Activated CD8-positive, alpha-beta memory T cell treated with anti-CD3 and anti-CD28 coated beads for 4 hours (primary cell): Measurements from ENCODE around the gene OTUD6A.

Experiments
- DNase-seq, 2 donors: peaks; one replicate each; pipeline ENCODE4 v3.0.0-alpha.2; 2020; ENCODE audit warnings: low read depth in 2 of 2

OTUD6A gene

GRCh38 chrX:70062076-70062475 is at the start of gene OTUD6A:
Gene OTUD6A, plus strand, starts transcription at chrX:70062457. Its CDS starts 68 bp downstream, at chrX:70062525.
- no peak for DNase-seq

DNA sequence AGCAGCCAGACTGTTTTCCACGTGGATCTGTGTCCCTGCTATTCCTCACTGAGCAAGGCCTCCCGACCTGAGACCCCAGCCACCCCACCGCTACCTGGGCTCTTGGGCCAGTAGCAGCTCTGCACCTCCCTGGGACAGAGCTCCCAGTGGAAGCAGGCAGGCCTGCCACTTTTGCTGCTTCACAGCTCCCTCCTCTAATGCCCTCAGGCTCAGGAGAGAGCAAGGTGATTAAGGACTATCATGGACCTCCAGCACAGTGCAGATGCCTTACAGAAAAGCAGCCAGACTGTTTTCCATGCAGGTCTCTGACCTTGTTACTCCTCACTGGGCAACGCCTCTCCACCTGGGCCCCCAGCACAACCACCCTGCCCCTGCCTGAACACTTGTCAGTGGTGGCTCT is 49.5 kb upstream of the OTUD6A start:
- no peak for DNase-seq

DNA sequence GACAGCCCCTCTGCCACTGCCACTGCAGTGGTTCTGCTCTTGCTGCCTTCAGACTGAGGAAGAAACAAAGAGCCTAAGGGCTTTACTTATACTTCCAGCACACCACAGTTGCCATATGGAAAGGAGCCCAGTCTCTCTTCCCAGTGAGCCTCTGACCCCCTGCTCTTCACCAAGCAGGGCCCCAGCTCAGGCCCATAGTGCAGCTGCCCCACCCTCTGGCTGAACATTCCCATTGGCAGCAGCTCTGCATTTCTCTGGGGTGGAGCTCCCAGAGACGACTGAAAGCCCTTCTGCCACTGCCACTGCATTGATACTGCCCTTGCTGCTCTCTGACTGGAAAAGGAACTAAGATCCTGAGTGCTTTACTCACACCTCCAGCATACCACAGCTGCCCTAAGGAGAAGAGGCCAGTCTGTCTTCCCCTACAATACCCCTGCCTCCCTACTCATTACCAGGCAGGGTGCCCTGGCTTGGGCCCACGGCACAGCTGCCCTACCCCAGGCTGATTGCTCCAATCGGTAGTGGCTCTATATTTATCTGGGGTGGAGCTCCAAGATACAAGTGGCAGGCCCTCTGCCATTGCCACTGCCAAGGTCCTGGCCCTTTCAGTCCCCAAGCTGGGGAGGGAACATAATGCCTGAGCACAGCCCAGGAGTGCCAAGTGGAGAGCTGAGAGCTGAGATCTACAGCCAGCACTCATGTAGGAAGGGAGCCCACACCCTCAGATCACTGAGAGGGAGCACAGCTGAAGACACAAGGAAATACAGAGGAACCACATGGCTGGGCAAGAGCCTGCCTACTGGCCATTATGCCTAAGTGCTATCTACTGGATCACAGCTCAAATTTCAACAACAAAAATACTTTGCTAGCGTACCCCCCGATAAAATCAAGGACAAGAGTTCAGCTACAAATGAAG is 48.5 kb upstream of the OTUD6A start:
- no peak for DNase-seq

GRCh38 chrX:70016513-70016912 is 45.7 kb upstream of the OTUD6A start:
- no peak for DNase-seq

DNA sequence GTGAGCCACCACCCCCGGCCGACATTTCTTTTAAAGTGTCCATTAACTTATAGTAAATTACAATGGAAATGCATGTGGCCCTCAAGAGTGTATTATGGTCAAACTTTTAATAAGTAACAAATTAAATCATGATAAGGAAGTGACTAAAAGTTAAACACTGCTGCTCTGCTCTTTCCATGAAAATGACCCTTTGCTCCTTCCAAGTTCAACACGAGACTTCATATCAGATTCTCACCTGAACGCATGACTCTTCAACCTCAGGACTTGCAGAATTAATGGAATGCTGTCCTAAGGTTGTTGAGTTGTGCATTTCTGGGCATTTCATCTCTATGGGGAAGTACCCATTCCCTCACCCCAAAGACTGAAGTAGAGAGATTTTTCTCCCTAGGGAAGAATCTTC is 39.6 kb upstream of the OTUD6A start:
- DNase-seq: no peak

GRCh38 chrX:70025464-70025863 is 36.8 kb upstream of the OTUD6A start:
- DNase-seq: no peak

- no peak for DNase-seq
Measured at GRCh38 chrX:70026112-70026850, 36.0 kb upstream of the OTUD6A start.

DNA sequence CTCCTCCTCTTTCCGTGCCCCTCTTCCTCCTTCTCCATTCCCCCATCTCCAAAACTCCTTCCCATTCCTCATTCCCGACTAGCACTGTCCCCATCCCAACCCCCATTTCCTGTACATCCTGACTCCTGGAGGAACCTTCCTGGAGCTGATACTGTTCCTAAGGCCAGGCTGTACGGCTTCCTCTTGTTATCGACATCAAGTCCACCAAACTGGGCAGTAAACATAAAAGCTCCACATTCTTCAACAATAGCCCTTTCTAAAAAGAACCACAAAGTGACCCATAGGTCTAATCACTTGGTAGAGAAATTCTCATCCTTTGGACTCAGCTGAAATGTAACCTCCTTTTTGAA is 35.4 kb upstream of the OTUD6A start:
- no peak for DNase-seq

GRCh38 chrX:70029863-70030262 is 32.4 kb upstream of the OTUD6A start:
- no peak for DNase-seq

DNA sequence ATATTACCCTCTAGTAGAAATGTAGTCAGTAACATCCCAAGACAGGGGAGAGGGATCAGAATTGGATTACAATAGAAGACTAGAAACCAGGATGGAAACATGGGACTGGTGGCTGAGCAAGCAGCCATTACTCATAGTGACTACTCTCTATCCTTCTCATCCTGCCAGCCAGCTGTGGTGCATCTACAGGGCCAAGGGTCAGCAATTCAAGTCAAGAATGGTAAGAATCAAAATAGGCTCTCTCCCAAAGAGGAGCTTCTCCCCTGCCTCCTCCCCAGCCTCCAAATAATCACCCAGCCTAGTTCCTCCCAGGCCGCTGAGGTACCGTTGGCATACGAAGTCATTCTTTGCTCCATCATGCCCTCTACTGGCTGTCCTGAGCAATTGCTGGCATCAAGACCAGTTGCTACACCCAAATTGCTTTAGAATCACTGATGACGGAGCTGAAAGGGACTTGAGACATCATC is 31.9 kb upstream of the OTUD6A start:
- DNase-seq: no peak

- no peak for DNase-seq
Measured at GRCh38 chrX:70032792-70033191, 29.5 kb upstream of the OTUD6A start.

DNA sequence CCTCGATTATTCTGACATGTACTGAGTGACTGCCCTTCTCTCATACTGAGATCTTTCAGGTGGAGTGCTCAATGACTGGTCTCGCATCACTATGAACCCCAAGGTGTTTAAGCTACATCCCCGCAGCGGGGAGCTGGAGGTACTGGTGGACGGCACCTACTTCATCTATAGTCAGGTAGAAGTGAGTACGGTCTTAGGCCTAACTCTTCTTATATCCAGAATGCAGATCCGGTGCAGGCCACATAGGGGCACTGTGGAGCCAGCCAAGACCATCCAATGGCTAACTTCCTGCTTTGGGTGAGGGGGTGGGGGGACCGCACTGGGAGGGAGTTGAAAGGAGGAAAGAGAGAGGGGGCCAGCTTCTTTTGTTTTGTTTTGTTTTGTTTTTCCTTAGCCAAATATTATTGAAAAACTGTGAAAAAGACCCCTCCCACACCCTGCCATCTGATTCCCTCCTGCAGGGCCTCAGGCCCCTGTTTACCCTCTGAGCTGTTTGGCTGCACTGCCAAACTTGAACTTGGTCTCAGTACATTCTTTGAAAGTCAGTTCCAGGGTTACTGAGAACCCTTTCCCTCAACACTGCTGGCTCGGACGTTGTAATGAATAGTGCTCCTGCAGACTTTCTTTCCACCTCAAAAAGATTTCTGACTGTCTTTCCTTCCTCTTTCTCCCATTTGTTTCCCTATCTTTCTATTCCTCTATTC is 28.8 kb upstream of the OTUD6A start:
- no peak for DNase-seq

DNA sequence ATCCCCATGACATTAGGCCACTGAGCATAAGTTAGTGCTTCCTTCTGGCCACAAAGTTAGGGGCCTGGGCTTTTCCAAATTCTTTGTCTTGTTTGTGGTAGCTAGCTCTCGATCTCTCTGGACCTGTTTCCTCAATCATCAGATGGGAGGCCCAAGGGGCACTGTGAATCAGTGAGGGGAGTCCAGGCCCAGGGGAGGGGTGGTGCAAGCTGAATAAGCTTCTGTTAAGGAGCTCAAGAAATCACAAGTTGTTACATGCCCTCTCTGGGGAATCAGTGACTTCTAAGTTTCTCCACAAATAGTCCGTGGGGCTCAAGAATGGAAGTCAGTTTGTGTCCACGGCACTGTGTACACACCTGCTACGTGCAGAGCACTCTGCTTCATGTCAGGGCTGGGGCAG is 27.6 kb upstream of the OTUD6A start:
- DNase-seq: no peak

DNA sequence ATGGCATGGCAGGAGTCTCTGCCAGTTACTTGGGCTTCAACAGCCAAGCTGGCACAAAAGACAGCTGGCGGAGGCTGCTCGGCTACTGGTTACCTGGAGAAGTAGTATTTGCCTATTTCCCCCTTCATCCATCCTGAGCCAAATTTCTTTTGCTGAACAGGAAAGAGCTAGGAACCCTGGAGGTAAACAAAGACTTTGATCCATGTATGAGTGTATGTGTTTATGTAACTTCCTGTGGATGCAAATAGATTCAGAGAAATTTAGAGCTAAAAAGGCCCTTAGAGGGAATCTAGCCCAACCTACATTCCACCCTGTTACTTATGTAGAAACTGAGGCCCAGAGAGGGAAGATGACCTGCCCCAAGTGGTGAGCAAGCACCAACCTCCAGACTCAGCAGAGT is 23.7 kb upstream of the OTUD6A start:
- no peak for DNase-seq

- DNase-seq: no peak
Measured at GRCh38 chrX:70038951-70039350, 23.3 kb upstream of the OTUD6A start.

DNA sequence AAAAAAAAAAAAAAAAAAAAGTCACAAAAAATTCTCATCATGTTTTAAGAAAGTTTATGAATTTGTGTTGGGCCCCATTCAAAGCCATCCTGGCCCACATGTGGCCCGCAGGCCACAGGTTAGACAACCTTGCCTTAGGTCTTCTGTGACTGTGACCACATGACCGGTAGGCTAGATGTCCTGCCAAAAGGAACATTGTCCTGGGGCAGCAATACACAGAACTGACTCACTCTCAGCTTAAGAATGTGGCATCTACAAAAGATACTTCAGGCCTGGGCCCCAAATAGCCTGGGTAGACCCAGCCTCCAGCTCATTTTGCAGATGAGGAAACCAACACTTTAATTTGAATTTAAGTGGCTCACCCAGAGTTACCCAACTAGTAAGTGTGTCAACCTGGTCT is 22.5 kb upstream of the OTUD6A start:
- no peak for DNase-seq

- DNase-seq: no peak
Measured at GRCh38 chrX:70041993-70042392, 20.3 kb upstream of the OTUD6A start.

GRCh38 chrX:70042399-70043371 is 19.6 kb upstream of the OTUD6A start:
- no peak for DNase-seq

DNA sequence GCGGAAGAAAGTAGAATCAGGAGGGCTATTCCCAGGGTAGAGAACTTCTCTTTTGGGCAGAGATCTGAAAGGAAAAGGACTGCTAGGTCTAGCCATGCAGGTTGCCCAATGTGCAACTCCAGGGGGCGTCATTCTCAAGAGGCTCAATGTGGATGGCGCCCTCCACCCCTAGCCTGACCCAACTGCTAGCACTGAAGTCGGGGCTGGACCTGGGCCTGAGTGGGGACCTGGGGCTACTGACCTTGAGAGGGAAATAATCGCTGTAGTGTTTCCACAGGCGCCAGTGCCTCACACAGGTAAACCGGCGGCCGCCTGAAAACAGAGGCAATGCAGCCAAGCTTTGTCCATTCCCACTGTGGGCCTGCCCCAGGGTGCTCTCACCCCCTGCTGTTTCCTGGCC is 18.6 kb upstream of the OTUD6A start:
- no peak for DNase-seq

- no peak for DNase-seq
Measured at GRCh38 chrX:70044541-70045245, 17.6 kb upstream of the OTUD6A start.

GRCh38 chrX:70046978-70047377 is 15.3 kb upstream of the OTUD6A start:
- no peak for DNase-seq
